ENCODE measurements around the gene A2ML1.

DNA sequence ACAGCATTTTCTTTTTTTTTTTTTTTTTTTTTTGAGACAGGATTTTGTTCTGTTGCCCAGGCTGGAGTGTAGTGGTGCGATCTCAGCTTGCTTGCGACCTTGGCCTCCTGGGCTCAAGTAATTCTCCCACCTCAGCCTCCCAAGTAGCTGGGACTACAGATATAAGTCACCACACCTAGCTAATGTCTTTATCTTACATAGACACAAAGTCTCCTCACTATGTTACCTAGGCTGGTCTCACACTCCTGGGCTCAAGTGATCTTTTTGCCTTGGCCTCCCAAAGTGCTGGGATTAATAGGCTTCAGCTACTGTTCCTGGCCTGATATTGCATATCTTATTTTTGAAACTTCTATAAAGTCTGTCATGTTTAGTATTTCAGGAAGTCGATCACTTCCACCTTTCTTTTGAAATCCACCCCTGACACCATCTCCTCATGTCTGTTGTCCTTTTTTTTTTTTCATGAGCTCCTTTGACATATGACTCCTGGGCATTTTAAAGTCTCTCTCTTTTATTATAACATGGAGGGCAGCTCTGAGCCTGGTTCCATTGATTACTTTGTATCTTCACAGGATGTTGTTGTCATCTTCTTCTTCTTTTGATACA, 5.9 kb upstream of the A2ML1 start:
- TF ChIP-seq EZH2phosphoT487 (IDR thresholded peaks at IDR 0.05; ENCODE audit: insufficient read depth, low read depth): no peak
- TF ChIP-seq EZH2 (IDR thresholded peaks at IDR 0.05; ENCODE audit: insufficient read depth, poor library complexity, severe bottlenecking): no peak

Data from GM23248 (cell line).